ENCODE data around the gene CHST12.

- no peak for TF ChIP-seq CTCF (IDR thresholded peaks at IDR 0.05; ENCODE audit: insufficient read depth, low read depth, low read length)
- no peak for TF ChIP-seq EZH2 (IDR thresholded peaks at IDR 0.05; ENCODE audit: insufficient read depth, low read length)
Observed at GRCh38 chr7:2354939-2355704, 48.3 kb upstream of the CHST12 start.

Measured in astrocyte (in vitro differentiated cells and primary cell).